KG1 (cell line): ENCODE data around the gene CRLF3.
"Not testable (repeated sequence)": the region's sequence is repeated elsewhere in the genome, so short reads cannot be mapped to it uniquely, and the experiment has no call there.

Experiments
- DNase-seq: peaks from one replicate; lab custom pipeline; 2025; lab: John Stamatoyannopoulos, UW

The CRLF3 gene

DNA sequence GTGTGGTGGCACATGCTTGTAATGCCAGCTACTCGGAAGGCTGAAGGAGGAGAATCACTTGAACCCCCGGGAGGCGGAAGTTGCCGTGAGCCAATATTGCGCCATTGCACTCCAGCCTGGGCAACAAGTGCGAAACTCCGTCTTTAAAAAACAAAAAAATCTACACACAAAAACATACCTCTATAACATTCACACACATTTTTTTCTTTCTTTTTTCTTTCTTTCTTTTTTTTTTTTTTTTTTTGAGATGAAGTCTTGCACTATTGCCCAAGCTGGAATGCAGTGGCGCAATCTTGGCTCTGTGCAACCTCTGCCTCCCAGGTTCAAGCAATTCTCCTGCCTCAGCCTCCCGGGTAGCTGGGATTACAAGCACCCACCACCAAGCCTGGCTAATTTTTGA lies 9.6 kb downstream of the CRLF3 start:
- DNase-seq, result not testable (repeated sequence)

DNA sequence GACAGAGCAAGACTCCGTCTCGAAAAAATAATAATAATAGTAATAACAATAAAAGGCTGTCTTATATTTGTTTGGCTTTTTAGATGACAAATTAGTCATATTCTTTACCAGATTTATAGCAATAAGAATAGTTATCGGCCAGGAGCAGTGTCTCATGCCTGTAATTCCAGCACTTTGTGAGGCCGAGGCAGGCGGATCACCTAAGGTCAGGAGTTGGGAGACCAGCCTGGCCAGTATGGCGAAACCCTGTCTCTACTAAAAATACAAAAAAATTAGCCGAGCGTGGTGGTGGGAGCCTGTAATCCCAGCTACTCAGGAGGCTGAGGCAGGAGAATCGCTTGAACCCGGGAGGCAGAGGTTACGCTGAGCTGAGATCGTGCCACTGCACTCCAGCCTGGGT lies 10.3 kb downstream of the CRLF3 start:
- not testable (repeated sequence) for DNase-seq

DNA sequence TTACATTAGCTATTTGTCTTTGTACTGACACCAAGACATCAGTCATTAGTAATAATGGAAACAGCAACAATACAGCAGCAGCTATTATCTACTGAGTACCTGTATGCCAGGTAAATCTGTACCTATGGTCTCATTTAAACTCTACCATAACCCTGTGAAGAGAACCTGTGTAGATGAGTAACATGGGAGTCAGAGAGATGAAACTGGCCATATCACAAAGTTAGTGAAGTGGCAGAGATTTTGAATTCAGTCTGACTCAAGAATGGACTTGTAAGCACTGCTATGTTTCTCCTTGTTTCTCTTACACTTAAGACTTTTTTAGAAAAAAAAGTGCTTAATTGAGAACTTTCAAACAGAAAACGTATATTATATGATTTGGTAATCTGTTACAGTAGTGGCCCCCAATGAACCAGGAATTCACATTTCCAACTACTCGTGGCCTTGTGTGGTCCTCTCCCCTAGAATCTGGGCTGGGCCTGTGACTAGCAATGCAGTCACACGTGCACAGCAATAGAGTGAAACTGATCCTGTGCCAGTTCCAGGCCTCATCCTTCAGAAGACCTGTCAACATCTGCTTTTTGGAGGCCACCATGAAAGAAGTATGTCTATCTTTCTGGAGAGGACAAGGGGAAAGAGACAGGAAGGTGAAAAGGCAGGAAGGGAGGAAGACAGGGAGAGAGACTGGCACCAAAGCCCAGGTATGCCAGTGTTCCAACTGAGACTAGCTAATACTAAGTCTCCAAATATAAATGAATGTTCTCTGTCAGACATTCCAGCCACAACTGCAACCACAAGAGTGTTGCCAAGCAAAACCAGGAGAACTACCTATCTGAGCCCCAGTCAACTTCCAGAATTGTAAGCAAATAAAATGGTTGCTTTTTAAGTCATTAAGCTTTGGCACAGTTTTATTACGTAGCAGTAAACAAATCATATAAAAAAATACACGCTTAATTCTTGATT lies 12.0 kb downstream of the CRLF3 start:
- DNase-seq, result no peak

DNA sequence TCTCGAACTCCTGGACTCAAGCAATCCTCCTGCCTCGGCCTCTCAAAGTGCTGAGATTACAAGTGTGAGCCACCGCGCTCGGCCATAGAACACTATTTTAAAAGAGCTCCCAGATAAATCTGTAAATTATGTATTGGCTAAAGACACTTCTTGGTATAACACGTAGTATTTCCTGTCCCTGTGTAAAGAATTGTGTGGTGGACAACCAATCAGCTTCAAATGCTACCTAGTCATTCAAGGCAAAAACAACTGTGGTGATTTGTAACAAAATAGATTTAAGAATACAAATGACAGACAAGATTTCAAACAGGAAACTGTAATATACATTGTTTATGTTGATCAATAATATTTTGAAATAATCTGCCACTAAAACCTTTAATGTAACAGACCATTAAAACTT lies 14.6 kb downstream of the CRLF3 start:
- no peak for DNase-seq

- peak; percentile 59 for DNase-seq
Observed at GRCh38 chr17:30808785-30809286, 15.7 kb downstream of the CRLF3 start.

GRCh38 chr17:30807896-30808295 lies 16.6 kb downstream of the CRLF3 start:
- no peak for DNase-seq

GRCh38 chr17:30805944-30806456 lies 18.5 kb downstream of the CRLF3 start:
- no peak for DNase-seq

- DNase-seq, result no peak
Observed at GRCh38 chr17:30801671-30802070, 22.8 kb downstream of the CRLF3 start.

- DNase-seq, result no peak
Observed at GRCh38 chr17:30796016-30796415, 28.5 kb downstream of the CRLF3 start.

- DNase-seq, result no peak
Observed at GRCh38 chr17:30794372-30794771, 30.1 kb downstream of the CRLF3 start.

DNA sequence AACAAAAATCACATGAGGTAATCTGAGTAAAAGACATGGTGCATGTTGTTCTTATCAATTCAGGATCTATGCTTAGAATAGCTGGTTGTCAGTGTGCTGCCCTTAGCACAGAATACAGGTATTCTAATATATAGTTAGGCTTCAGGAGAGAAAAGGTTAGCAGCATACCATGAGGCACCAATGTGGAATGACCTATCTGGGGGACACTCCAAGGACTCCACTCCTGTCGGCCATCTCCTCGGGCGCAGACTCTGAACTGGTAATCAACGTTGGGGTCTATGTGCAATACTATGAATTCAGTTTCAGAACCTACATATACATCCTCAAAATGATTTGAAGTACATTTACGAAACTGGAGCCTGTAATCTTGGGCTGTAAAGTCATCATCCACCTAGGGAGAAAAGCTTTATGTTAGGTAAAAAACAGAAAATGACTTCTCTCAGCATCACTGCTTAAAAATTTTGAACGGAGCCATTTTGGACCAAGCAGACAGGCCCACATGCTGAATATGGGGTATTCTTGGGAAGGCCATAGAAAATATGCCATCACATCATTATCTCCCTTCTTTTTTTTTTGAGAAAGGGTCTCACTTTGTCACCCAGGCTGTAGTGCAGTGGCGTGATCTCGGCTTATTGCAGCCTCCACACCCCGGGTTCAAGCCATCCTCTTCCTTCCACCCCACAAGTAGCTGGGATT lies 31.1 kb downstream of the CRLF3 start:
- no peak for DNase-seq

- no peak for DNase-seq
Observed at GRCh38 chr17:30790279-30790678, 34.2 kb downstream of the CRLF3 start.

GRCh38 chr17:30788918-30789317 lies 35.6 kb downstream of the CRLF3 start:
- no peak for DNase-seq

DNA sequence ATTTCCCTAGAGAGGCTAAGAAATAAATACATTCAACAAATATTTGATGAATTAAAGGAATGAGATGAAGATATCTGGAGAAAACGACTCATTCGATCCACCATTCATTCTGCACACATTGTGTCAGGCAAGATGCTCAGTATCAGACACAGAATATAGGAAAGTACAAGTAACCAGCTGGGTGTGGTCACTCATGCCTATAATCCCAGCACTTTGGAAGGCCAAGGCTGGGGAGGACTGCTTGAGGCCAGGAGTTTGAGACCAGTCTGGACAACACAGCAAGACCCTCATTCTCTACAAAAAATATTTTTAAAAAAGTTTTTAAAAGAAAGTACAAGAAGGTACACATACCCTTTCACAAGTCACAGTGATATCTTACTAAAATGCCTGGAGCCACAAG lies 42.3 kb downstream of the CRLF3 start:
- no peak for DNase-seq

DNA sequence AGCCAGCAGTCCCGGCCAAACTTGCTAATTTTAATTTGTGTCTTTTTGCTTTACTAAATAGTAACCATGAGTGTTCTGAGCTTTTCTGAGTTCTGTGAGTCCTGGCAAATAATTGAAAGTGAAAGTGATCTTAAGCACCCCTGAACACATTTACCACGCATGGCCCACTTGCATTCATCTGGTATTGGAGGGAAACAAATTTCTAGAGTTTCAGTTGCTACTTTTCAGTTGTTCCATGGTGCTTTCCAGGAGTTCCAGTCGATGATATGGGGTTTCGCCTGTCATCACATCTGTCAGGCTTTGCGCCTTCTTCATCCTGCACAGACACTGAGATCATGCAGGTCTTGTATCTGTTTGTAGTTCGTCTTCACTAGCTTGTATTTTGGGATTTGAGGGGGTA lies 44.1 kb downstream of the CRLF3 start:
- no peak for DNase-seq

DNA sequence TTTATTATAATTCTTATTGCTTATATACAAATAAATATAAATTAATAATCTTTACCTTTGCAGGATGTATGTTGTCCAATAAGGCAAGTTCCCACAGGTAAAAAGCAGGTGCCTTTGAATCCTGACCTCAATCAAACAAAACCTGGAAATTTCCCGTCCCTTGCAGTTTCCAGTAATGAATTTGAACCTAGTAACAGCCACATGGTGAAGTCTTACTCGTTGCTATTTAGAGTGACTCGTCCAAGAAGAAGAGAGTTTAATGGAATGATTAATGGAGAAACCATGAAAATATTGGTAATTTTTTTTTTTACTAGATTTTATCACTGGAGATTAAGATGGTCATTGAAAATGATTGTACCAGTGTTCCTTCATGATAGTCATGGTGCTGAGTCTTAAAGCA lies 55.7 kb downstream of the CRLF3 start:
- DNase-seq, result not testable (repeated sequence)

GRCh38 chr17:30767641-30768404 lies 56.7 kb downstream of the CRLF3 start:
- not testable (repeated sequence) for DNase-seq

DNA sequence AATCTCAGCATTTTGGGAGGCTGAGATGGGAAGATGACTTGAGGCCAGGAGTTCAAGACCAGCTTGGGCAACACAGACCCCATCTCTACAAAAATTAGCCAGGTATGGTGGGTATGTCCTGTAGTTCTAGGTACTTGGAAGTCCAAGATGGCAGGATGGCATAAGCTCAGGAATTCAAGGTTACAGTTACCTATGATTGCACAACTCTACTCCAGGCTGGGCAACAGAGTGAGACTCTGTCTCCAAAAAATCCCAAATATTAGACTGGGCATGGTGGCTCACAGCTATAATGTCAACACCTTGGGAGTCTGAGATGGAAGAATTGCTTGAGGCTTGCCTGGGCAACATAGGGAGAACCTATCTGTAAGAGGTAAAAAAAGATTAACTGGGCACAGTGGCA lies 63.4 kb downstream of the CRLF3 start:
- DNase-seq, result no peak

- not testable (repeated sequence) for DNase-seq
Observed at GRCh38 chr17:30753291-30753690, 71.2 kb downstream of the CRLF3 start.

- DNase-seq, result not testable (repeated sequence)
Observed at GRCh38 chr17:30750982-30751381, 73.5 kb downstream of the CRLF3 start.

- DNase-seq, result not testable (repeated sequence)
Observed at GRCh38 chr17:30747621-30748020, 76.9 kb downstream of the CRLF3 start.

DNA sequence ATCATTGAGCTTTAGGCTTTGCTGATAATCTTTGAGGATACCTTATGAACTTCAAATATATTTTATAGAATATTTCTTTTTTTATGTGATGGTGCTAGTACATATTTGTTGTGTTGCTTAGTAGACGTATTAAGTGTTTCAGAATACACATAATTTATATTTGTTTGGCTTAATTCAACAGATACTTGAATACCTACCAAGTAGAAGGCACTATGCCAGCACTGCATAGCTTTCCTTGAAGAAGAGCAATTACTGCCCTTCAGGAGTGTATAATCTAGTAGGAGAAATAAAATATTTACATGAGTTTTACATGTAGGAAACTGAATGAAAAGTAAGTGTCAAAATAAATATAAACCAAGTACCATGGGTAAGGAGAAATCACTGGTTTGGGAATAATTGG lies 81.8 kb downstream of the CRLF3 start:
- not testable (repeated sequence) for DNase-seq
